Renal cortex interstitium (tissue), 15 donors: ENCODE results near the gene MARCHF11. TPM values are rescaled to one million over a fixed set of nuclear protein-coding genes. Genes with fewer than 3 reads are reported as not detected.
A peak's percentile ranks its signal among the peaks of the same experiment; 100 is the strongest.

ENCODE experiments used
- DNase-seq, 11 donors: peaks; one replicate each; pipeline ENCODE4 v3.0.0-alpha.2; 2013; ENCODE audit warnings: low read depth in 9 of 11, low spot score in 4 of 11; ENCODE audit errors: extremely low read depth in 1 of 11
- long read RNA-seq, 16 experiments: transcript quantifications; one replicate each; lab custom pipeline, GENCODE V29; 2026
- polyA plus RNA-seq, 3 donors: library from polyadenylated mRNA; unstranded; fragments of 120-200 nt; gene quantifications; one replicate each; pipeline ENCODE4 v1.2.1, GENCODE V29; 2013; ENCODE audit not compliant: insufficient read length in 3 of 3

MARCHF11 gene, protein sequence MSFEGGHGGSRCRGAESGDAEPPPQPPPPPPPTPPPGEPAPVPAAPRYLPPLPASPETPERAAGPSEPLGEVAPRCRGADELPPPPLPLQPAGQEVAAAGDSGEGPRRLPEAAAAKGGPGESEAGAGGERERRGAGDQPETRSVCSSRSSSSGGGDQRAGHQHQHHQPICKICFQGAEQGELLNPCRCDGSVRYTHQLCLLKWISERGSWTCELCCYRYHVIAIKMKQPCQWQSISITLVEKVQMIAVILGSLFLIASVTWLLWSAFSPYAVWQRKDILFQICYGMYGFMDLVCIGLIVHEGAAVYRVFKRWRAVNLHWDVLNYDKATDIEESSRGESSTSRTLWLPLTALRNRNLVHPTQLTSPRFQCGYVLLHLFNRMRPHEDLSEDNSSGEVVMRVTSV
- 1 to 10 TPM; 1.2 to 4.8 (median 2.7) TPM for polyA plus RNA-seq
- long read RNA-seq, donor 1, result 0 reads
- long read RNA-seq, donor 2, result 0 reads
- long read RNA-seq, donor 3, result 0 reads
- long read RNA-seq, donor 4, result 0 reads
- long read RNA-seq, donor 5, result 0 reads
- long read RNA-seq, donor 6, partial matches to known transcripts, result 0 of 1 reads
- long read RNA-seq, donor 6, other reads (novel, unspliced or antisense), result 0 of 1 reads
- long read RNA-seq, donor 7, partial matches to known transcripts, result 0 of 1 reads
- long read RNA-seq, donor 7, other reads (novel, unspliced or antisense), result 0 of 1 reads
- long read RNA-seq, donor 8, result 0 reads
- long read RNA-seq, donor 9, partial matches to known transcripts, result 0 of 2 reads
- long read RNA-seq, donor 9, other reads (novel, unspliced or antisense), result 0 of 2 reads
- long read RNA-seq, donor 10, result 0 reads
- long read RNA-seq, donor 11, result 0 reads
- long read RNA-seq, donor 12, result 0 reads
- long read RNA-seq, donor 13, result 0 reads
- long read RNA-seq, donor 14, partial matches to known transcripts, result 0 of 1 reads
- long read RNA-seq, donor 14, other reads (novel, unspliced or antisense), result 0 of 1 reads
- long read RNA-seq, donor 15, result 0 reads
- long read RNA-seq, donor 16, partial matches to known transcripts, result 0 of 1 reads
- long read RNA-seq, donor 16, other reads (novel, unspliced or antisense), result 0 of 1 reads

- DNase-seq, result peak in 2 of 11 donors; percentile 13 to 19
These were observed at the start of gene MARCHF11 for GRCh38 chr5:16179511-16179935. Gene MARCHF11, minus strand, starts transcription at chr5:16179791. Its CDS starts 216 bp downstream, at chr5:16179575.

DNA sequence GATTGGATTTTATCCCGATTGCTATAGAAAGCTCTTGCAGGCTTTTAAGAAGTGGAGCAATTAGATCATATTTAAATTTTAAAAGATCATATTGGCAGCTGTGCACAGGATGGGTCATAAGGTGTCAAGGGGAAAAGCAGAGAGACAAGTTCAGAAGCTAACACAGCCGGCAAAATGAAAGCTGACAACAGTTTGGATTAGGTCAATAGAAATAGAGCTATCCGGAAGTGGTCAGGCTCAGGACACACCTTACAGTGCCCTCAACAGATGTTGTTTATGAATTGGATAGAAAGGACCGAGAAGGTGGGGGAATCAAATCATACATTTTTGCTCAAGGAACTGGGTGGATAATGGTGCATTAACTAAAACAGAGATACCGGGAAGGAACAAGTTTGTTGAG, 46.3 kb upstream of the MARCHF11 start:
- no peak for DNase-seq

DNA sequence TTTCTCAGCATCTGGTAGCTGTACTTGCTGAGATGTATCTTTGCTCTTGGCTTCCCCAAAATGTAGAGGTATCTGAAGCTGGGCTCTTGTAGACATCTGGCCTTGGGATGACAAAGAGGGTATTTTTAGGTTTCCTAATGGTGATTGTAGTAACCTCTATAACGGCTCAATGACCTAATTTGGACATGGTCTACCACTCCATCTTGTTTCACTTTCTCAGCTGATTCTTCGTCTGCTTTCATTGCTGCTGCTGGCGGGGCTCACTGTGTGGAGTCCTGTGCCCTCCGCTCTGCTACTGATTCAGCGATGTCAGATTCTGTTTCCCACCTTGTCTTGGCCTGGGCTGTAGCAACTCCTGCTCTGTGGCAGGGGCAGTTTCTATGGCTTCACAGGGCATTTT, 12.7 kb upstream of the MARCHF11 start:
- DNase-seq, result no peak

- DNase-seq, result no peak
These were observed 1.1 kb upstream of the MARCHF11 start for GRCh38 chr5:16180789-16181082.

DNA sequence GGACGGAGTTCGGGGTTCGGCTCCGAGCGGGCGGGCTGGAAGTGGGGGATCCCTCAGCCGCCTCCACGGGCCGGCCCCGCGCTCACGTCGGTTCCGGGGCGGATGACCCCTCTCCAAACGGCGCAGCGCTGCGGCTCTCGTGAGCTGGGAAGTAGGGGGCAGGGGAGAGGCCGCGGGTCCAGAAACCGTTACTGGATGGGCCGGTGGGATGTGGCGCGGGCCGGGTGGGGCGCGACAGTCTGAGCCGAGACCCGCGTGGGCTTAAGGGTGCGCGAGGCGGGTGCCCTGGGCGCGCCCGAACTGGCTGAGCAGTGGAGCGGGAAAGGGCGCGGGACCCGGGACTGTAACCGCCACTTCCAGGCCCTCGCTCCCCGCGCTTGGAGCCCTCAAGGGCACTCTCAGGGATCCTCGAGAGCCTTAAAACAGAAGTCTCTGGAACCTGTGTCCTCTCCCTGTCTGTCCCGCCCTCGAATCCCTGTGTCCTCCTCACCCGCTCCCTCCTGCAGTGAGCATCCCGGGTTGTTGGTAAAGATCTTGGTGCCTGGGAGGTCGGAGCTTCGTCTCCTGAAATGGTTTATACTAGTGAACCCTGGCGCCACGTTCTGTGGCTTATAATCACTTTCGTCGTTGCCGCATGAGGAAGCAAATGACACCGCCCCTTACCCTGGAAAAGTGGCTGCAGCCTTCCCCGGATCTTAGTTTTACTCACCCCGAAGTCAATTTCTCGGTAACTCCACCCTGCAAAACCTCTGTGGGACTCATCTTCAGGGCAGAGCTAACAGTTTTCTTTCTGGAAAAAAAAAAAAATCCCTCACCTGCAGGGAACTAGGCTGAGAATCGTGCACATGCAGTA, 571 bp upstream of the MARCHF11 start:
- no peak for DNase-seq

- DNase-seq, result peak; percentile 47 to 87 (median 83)
These were observed 732 bp downstream of the MARCHF11 start for GRCh38 chr5:16178745-16179372.

GRCh38 chr5:16169550-16169949, 10.0 kb downstream of the MARCHF11 start:
- no peak for DNase-seq

GRCh38 chr5:16160706-16161105, 18.9 kb downstream of the MARCHF11 start:
- DNase-seq, result peak in 10 of 11 donors; percentile 21 to 72 (median 51)

DNA sequence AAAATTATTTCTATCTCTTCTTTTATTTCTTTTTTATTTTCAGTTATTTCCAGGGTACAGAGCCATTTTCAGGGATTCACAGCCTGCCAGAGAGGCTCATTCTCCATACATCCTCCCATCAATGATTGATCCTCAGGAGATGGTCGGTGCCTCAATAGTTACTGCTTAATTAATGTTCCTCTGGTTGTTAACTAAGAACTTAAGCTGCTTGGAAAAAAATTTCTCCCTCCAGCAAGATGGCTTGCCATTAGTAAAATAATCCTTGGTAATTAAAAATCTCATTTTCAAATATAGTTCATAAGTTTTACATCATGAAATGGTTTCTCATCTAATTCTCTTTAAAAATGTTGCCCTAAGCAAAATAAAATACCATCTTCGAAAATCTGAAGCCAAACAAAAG, 20.0 kb downstream of the MARCHF11 start:
- DNase-seq, result no peak

DNA sequence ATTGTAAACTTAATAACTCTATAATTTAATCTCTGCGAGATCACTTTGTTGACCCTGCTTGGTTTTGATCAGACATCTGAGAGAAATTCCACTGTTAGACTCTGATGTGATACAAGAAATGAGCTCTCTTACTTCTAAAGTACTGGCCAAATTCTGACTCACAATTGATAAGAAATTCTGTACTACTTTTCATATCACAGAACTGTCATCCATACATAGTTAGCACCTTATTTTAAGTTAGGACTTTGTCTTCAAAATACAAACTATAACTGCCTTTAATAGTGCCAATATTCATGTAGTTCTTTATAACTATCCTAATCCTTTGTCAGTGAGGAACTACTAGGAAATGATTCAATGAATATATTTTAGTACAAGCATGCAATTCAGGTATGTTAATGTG, 23.4 kb downstream of the MARCHF11 start:
- no peak for DNase-seq

DNA sequence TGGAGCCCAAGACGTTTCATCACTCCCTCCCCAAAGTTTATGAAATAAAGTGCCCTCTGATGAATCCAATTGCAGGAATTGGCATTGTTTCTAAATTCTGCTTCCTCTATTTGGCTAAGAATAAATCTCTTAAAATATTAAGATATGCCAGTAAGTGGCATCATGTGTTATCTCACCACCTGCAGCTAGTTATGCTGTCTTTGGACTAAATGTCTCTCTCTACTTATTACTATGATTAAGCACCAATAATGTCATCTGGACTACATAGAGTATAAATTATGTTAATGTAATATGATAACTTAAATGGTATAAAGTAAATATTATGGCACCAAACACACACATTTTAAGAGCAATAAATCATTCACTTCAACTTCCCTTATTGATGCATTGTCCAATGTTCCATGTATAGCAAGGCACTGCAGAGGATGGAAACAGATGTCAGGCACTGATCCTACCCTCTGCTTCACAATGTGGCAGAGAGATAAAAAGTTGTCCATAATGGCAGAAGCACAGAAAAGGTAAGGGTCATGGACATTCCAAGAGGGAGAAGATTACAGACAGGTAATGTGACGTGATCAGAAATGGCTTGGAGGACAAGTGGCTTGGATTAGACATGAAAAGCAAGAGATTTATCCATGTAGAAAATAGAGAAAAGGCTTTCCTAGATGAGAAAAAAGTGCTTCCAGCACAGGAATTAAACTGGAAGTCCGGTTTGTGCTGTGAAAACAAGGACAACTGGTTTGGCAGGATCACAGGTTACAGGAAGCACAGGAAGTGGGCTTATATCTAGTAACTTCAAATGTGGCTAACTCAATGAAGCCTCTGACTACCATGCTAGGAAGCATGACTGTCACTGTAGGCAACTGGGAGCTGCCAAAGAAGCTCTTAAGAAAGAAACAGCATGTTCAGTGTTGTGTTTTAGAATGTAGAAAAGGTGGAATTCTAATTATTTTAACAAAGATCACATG, 26.7 kb downstream of the MARCHF11 start:
- no peak for DNase-seq

GRCh38 chr5:16149621-16150020, 30.0 kb downstream of the MARCHF11 start:
- no peak for DNase-seq

DNA sequence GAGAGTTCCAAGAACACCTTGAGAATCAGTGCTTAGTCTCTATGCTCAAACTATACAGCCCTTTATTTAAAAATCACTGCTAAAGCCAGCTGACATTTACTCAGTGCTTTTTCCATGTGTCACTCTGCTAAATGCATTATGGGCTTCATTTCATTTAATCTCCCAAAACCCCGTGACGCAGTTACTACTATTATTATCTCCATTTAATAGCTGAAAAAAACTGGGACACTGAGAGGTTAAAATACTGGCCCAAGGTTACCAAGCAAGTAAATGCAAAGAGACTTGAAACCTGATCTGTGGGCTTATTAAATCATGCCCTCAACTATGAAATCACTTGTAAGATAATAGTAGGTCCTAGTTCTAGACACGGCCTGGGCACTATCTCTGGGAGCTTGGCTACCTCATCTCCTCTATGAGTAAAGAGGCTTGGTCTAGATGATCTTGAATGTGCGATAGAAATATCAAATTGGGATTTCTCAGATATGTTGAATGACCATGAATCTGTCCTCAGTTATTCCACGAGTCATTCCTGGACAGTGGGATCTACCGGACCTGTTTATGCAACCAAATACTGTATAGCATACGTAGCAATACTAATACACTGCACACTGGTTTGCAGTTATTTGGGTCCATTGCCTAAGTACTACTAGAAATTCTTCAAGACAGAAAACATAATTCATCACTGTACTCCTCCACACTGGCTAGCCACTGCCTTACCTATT, 32.3 kb downstream of the MARCHF11 start:
- DNase-seq, result no peak

DNA sequence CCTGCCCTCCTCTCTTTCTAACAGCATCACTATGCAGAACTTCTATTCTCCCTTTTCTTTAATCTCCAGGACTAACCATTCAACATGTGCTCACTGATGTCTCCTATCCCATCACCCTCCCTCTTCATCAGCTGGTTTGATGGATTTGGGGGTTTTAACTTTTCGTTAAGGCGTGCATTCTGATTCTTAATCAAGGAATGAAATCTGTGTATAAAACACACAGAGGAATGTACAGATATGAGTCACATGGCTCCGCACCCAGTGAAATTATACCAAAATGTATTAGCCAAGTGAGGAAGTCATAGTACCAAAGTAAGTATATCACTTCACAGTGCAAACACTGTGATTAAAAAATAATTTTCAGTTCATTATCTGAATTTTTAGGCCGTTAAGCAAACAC, 35.2 kb downstream of the MARCHF11 start:
- no peak for DNase-seq

- DNase-seq, result no peak
These were observed 36.1 kb downstream of the MARCHF11 start for GRCh38 chr5:16143361-16144049.

- DNase-seq, result no peak
These were observed 38.6 kb downstream of the MARCHF11 start for GRCh38 chr5:16140944-16141343.
